AG09319 (cell line): ENCODE data around the gene AHRR.

Source experiments
- DNase-seq: peaks from one replicate; pipeline ENCODE4 v3.0.0-alpha.2; 2010; ENCODE audit warnings: low read depth; ENCODE audit errors: extremely low read depth
- CTCF ChIP-seq: IDR thresholded peaks from 2 replicates; pipeline ENCODE4 v1.5.1; 2011; ENCODE audit warnings: low read depth, mild to moderate bottlenecking, inconsistent platforms, low read length, moderate library complexity

Gene AHRR

GRCh38 chr5:344668-345067 lies 23.2 kb downstream of the AHRR start:
- no peak for DNase-seq
- no peak for TF ChIP-seq CTCF

GRCh38 chr5:345404-346195 lies 24.1 kb downstream of the AHRR start:
- no peak for DNase-seq
- TF ChIP-seq CTCF, result no peak

GRCh38 chr5:346229-346935 lies 24.9 kb downstream of the AHRR start:
- no peak for DNase-seq
- no peak for TF ChIP-seq CTCF

GRCh38 chr5:347712-348284 lies 26.3 kb downstream of the AHRR start:
- TF ChIP-seq CTCF, result no peak
- no peak for DNase-seq

- DNase-seq, result no peak
- no peak for TF ChIP-seq CTCF
Measured at GRCh38 chr5:348726-349125, 27.2 kb downstream of the AHRR start.

- peak; percentile 14 for TF ChIP-seq CTCF
- DNase-seq, result no peak
Measured at GRCh38 chr5:350355-350754, 28.8 kb downstream of the AHRR start.

GRCh38 chr5:351084-351920 lies 29.8 kb downstream of the AHRR start:
- TF ChIP-seq CTCF, result no peak
- DNase-seq, result no peak
